Fibroblast of skin of right quadriceps (primary cell): ENCODE data around the gene TFPI.

Experiments
- DNase-seq: peaks from one replicate; pipeline ENCODE4 v3.0.0-alpha.2; 2013

Gene TFPI

GRCh38 chr2:187461294-187462261 lies 92.7 kb downstream of the TFPI start:
- no peak for DNase-seq

GRCh38 chr2:187459256-187459655 lies 95.0 kb downstream of the TFPI start:
- no peak for DNase-seq

- DNase-seq, result no peak
Measured at GRCh38 chr2:187453078-187453641, 101.1 kb downstream of the TFPI start.

- no peak for DNase-seq
Measured at GRCh38 chr2:187451510-187451909, 102.7 kb downstream of the TFPI start.

- DNase-seq, result no peak
Measured at GRCh38 chr2:187447336-187447735, 106.9 kb downstream of the TFPI start.

GRCh38 chr2:187446711-187447110 lies 107.5 kb downstream of the TFPI start:
- DNase-seq, result no peak

GRCh38 chr2:187445051-187445450 lies 109.2 kb downstream of the TFPI start:
- no peak for DNase-seq

GRCh38 chr2:187442778-187443177 lies 111.5 kb downstream of the TFPI start:
- no peak for DNase-seq

GRCh38 chr2:187442378-187442777 lies 111.9 kb downstream of the TFPI start:
- no peak for DNase-seq

- DNase-seq, result no peak
Measured at GRCh38 chr2:187440101-187440675, 114.0 kb downstream of the TFPI start.

- no peak for DNase-seq
Measured at GRCh38 chr2:187438455-187438854, 115.8 kb downstream of the TFPI start.

GRCh38 chr2:187435756-187436155 lies 118.5 kb downstream of the TFPI start:
- peak; percentile 44 for DNase-seq

GRCh38 chr2:187435078-187435477 lies 119.2 kb downstream of the TFPI start:
- DNase-seq, result no peak

- DNase-seq, result peak; percentile 81
Measured at GRCh38 chr2:187434342-187434785, 119.9 kb downstream of the TFPI start.

- DNase-seq, result no peak
Measured at GRCh38 chr2:187431911-187432310, 122.3 kb downstream of the TFPI start.

GRCh38 chr2:187429989-187430388 lies 124.2 kb downstream of the TFPI start:
- DNase-seq, result peak; percentile 81

- DNase-seq, result no peak
Measured at GRCh38 chr2:187424146-187424545, 130.1 kb downstream of the TFPI start.

GRCh38 chr2:187422282-187422681 lies 132.0 kb downstream of the TFPI start:
- no peak for DNase-seq

GRCh38 chr2:187421519-187421918 lies 132.7 kb downstream of the TFPI start:
- no peak for DNase-seq

- DNase-seq, result no peak
Measured at GRCh38 chr2:187419808-187420207, 134.4 kb downstream of the TFPI start.

GRCh38 chr2:187415449-187415848 lies 138.8 kb downstream of the TFPI start:
- no peak for DNase-seq
